Omental fat pad (tissue), 4 donors: ENCODE data around the gene ASAP3. TPM values are rescaled to one million over a fixed set of nuclear protein-coding genes. Genes with fewer than 3 reads are reported as not detected.

Experiments
- ATAC-seq: fragments of 150-250 bp; one replicate; pipeline ENCODE4 v1.9.1; 2016; ENCODE audit warnings: mild to moderate bottlenecking, moderate library complexity; ENCODE audit not compliant: low FRiP score
- DNase-seq: peaks from one replicate; pipeline ENCODE4 v3.0.0-alpha.2; 2019; ENCODE audit warnings: low spot score
- CTCF ChIP-seq, 3 donors: fragments of 450-650 bp; IDR thresholded peaks; one replicate each; pipeline ENCODE4 v1.5.1; 2016 to 2017; ENCODE audit warnings: antibody characterized with exemption in 3 of 3, mild to moderate bottlenecking in 3 of 3, moderate library complexity in 2 of 3
- total RNA-seq, 4 donors: library from RNA; depleted of rRNA; stranded (reverse); fragments of >200 nt; gene quantifications; one replicate each; pipeline ENCODE4 v1.1.0, GENCODE V29; 2016

The ASAP3 gene
- total RNA-seq, 4 donors from 2014 or later, result 30.6 to 71.7 (median 36.7) TPM

- no peak for TF ChIP-seq CTCF (IDR thresholded peaks at IDR 0.05)
- ATAC-seq, result no peak
- DNase-seq, result no peak
These were observed 52.5 kb downstream of the ASAP3 start for GRCh38 chr1:23431431-23431830.

- no peak for DNase-seq
- no peak for ATAC-seq
- no peak for TF ChIP-seq CTCF (IDR thresholded peaks at IDR 0.05)
These were observed 53.2 kb downstream of the ASAP3 start for GRCh38 chr1:23430803-23431202.

GRCh38 chr1:23428136-23428905 lies 55.7 kb downstream of the ASAP3 start:
- ATAC-seq (no peak), DNase-seq (no peak)
- no peak for TF ChIP-seq CTCF (IDR thresholded peaks at IDR 0.05)

- DNase-seq (no peak), ATAC-seq (no peak)
- no peak for TF ChIP-seq CTCF (IDR thresholded peaks at IDR 0.05)
These were observed 56.4 kb downstream of the ASAP3 start for GRCh38 chr1:23427550-23427949.

- DNase-seq, result no peak
- no peak for ATAC-seq
- TF ChIP-seq CTCF (IDR thresholded peaks at IDR 0.05), result no peak
These were observed 57.2 kb downstream of the ASAP3 start for GRCh38 chr1:23426828-23427227.

GRCh38 chr1:23425193-23425494 lies 58.8 kb downstream of the ASAP3 start:
- ATAC-seq (no peak), DNase-seq (no peak)
- TF ChIP-seq CTCF (IDR thresholded peaks at IDR 0.05), result no peak
